Right cardiac atrium (tissue), 5 donors: ENCODE results near the gene PTGES2. TPM values are rescaled to one million over a fixed set of nuclear protein-coding genes. Genes with fewer than 3 reads are reported as not detected.
A peak's percentile ranks its signal among the peaks of the same experiment; 100 is the strongest.

Experiments
- ATAC-seq, 2 donors: fragments of 200-7000 bp; cut with Tn5 transposase; one replicate each; pipeline versions ENCODE4 v1.8.0 to v1.9.1; 2020; ENCODE audit warnings: moderate library complexity in 2 of 2, mild to moderate bottlenecking in 1 of 2
- DNase-seq, 3 donors: peaks; one replicate each; pipeline ENCODE4 v3.0.0-alpha.2; 2020
- H3K27ac ChIP-seq: one replicate; pipeline ENCODE4 v1.5.1; 2013; ENCODE audit warnings: mild to moderate bottlenecking, low read length, control low read depth, moderate library complexity
- H3K27me3 ChIP-seq: one replicate; pipeline ENCODE4 v1.6.1; 2013; ENCODE audit not compliant: control insufficient read depth, insufficient read depth
- H3K4me1 ChIP-seq: one replicate; pipeline ENCODE4 v1.6.1; 2013; ENCODE audit warnings: low read length; ENCODE audit not compliant: control insufficient read depth, insufficient read depth
- H3K4me3 ChIP-seq: one replicate; pipeline ENCODE4 v1.5.1; 2013; ENCODE audit warnings: low read length, control low read depth
- H3K9me3 ChIP-seq: one replicate; pipeline ENCODE4 v1.6.1; 2013; ENCODE audit warnings: low read length; ENCODE audit not compliant: control insufficient read depth
- WGBS: extraction: QIAGEN DNeasy Blood & Tissue Kit; methylation state at CpG from one replicate; pipeline ENCODE4 v1.1.7; 2013; 5-methylcytosine and 5-hydroxymethylcytosine counted together
- intact Hi-C, 4 donors: fragments of 100-400 bp; cut with DNase I; formaldehyde crosslinking; loops; one replicate each; pipeline versions ENCODE4 v1.11.0 to v1.14.0; 2022 to 2023
- polyA plus RNA-seq: library from polyadenylated mRNA; stranded (reverse); fragments of 200-250 nt; gene quantifications from one replicate; pipeline ENCODE4 v1.2.3, GENCODE V29; 2013
- total RNA-seq, 4 donors: library from RNA; stranded (reverse); fragmentation: NEBNext Ultra II Directional; extraction: Animal tissue kit (Norgen Biotek cat#: 25700); gene quantifications; one replicate each; pipeline ENCODE4 v1.2.1, GENCODE V29; 2021
- donor health status: healthy with polysubstance abuse.
- donor health status: DM: no; HTN: yes; CAD: no.
- donor health status: DM: no; HTN: no; CAD: no.
- donor health status: DM: no; HTN: yes; CAD: no; lungs with severe emphysema.
- donor health status: DM: yes; HTN: yes; CAD: no.

The PTGES2 gene
- total and polyA plus RNA-seq, 5 donors: 122 to 162 (median 126) TPM

DNA sequence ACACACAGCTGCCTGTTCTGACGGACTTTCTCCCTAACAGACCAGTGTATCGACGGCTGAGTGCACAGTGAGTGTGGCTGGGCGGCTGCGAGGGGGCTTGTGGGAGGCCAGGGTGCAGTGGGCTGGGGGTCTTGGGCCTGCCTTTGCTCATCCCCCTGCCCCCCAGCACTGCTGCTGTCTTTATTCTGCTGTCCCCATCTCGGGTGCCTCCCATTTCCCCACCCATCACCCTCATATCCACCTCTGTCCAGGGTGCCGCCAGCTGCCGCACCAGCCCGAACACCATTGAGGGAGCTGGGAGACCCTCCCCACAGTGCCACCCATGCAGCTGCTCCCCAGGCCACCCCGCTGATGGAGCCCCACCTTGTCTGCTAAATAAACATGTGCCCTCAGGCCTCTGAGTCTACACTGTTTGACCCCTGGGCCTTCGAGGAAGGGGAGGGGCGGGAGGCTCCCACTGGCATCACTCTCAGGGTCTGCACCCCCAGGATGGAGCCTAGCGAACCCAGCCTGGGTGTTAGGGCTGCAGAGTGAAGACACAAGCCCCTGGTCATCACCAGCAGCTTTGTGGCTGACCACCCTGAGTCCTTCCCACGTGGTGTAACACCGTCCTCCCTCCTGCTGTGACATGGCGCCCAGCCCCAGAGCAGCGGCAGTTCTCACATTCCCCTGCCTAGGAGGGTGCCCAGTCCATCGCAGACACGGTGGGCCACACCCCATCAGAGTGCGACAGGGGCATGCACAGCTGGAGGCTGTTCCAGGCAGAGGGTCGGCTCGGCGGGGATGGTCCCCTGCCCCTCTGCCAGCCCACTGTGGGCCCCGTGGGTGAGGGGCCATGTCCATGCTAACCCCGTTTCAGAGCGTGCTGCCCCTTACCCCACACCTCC is 25.8 kb upstream of the PTGES2 start:
- WGBS: 85% methylated on average over 26 of the region's 26 CpGs
- DNase-seq (no peak), ATAC-seq (no peak)
- Histone ChIP-seq H3K27me3 (no peaks in the 10 kb centered on the region), H3K4me1 (no peaks in the 10 kb centered on the region), H3K9me3 (no peaks in the 10 kb centered on the region), H3K4me3 (no peak overlapping the region), H3K27ac (no peak overlapping the region)
- intact Hi-C loops: no loop called here

- DNase-seq (peak in 1 of 3 donors; percentile 12), ATAC-seq (no peak)
- H3K4me1 ChIP-seq: no peaks in the 10 kb centered on the region
- H3K9me3 ChIP-seq: no peaks in the 10 kb centered on the region
- intact Hi-C loops: no loop called here
- 92% methylated on average over 13 of the region's 13 CpGs for WGBS
- no peaks in the 10 kb centered on the region for H3K27me3 ChIP-seq
- H3K4me3 ChIP-seq: no peak overlapping the region
- no peak overlapping the region for H3K27ac ChIP-seq
Observed at GRCh38 chr9:128152133-128153059, 24.9 kb upstream of the PTGES2 start.

DNA sequence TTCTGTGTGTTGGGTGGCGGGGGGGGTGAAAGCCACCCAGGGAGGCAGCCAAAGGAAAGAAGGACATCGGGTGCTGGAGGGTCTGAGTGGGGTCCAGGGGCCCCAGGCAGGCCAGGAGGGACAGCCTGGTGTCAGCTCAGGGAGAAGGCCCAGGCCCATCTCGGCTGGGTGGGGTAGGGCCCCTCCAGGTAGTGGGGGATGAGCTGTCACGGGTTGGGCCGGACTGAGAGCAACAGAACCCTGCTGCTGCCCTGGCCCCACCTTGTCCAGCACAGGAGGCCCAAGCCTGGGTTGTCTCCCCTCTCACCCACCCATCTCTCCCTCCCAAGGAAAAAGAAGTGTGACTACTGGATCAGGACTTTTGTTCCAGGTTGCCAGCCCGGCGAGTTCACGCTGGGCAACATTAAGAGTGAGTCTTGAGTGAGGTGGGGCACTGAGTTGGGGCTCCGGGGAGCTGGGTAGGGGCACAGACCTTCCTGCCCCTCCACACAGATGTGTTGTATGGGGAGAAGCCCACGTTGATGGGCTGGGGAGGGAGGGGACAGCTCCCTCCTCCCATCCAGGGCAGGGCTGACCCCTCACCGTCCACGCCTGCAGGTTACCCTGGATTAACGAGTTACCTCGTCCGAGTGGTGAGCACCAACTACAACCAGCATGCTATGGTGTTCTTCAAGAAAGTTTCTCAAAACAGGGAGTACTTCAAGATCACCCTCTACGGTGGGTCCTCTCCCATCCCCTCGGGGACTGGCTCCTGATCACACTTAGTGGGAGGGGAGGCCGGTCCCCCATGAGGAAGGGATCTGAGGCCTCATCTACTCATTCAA is 24.0 kb upstream of the PTGES2 start:
- Histone ChIP-seq H3K4me1 (no peaks in the 10 kb centered on the region), H3K27ac (no peak overlapping the region), H3K4me3 (no peak overlapping the region), H3K27me3 (no peaks in the 10 kb centered on the region), H3K9me3 (no peaks in the 10 kb centered on the region)
- peak in 1 of 3 donors; percentile 23 for DNase-seq
- 88% methylated on average over 18 of the region's 18 CpGs for WGBS
- intact Hi-C loops: no loop called here
- ATAC-seq: no peak

GRCh38 chr9:128150594-128151308 is 23.2 kb upstream of the PTGES2 start:
- H3K4me1 ChIP-seq: no peaks in the 10 kb centered on the region
- intact Hi-C loops: no loop called here
- ATAC-seq (peak in 1 of 2 donors; percentile 17), DNase-seq (peak in 1 of 3 donors; percentile 19)
- H3K4me3 ChIP-seq: no peak overlapping the region
- 70% methylated on average over 19 of the region's 19 CpGs for WGBS
- no peaks in the 10 kb centered on the region for H3K27me3 ChIP-seq
- no peaks in the 10 kb centered on the region for H3K9me3 ChIP-seq
- no peak overlapping the region for H3K27ac ChIP-seq

- H3K27ac ChIP-seq: no peak overlapping the region
- H3K4me1 ChIP-seq: no peaks in the 10 kb centered on the region
- ATAC-seq: no peak
- H3K27me3 ChIP-seq: no peaks in the 10 kb centered on the region
- 58% methylated on average over 11 of the region's 11 CpGs for WGBS
- H3K4me3 ChIP-seq: no peak overlapping the region
- intact Hi-C loops: no loop called here
- H3K9me3 ChIP-seq: no peaks in the 10 kb centered on the region
- DNase-seq: peak in 1 of 3 donors; percentile 21
Observed at GRCh38 chr9:128149951-128150593, 22.5 kb upstream of the PTGES2 start.

DNA sequence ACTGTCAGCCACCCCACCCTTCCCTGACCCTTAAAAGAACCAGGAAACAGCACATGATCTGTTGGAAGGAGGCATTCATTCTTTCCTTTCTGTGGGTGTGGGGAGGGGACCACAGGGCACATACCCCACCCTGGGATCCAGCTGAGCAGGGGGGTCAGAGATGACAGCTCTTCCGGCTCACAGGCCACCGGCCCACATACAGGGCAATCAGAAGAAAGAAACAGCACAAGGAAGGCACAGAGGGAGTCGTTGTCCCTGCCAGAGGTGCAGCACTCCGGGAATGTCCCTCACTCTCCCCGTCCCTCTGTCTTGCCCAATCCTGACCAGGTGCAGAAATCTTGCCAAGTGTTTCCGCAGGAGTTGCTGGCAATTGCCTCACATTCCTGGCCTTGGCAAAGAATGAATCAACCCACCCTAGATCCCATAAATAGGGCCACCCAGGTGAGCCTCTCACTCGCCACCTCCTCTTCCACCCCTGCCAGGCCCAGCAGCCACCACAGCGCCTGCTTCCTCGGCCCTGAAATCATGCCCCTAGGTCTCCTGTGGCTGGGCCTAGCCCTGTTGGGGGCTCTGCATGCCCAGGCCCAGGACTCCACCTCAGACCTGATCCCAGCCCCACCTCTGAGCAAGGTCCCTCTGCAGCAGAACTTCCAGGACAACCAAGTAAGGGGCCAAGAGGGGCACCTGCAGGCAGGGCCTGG is 21.6 kb upstream of the PTGES2 start, which contains the start of gene LCN2:
TSS of gene LCN2 (plus strand) at position 453 of the 701 bp plus-strand sequence. CDS start at position 526, 73 bp downstream.
- Histone ChIP-seq H3K27ac (no peak within 1 kb of the TSS), H3K4me1 (no peaks in the 10 kb centered on the region), H3K4me3 (no peak within 1 kb of the TSS), H3K9me3 (no peaks in the 10 kb centered on the region), H3K27me3 (no peaks in the 10 kb centered on the region)
- ATAC-seq (peak in 1 of 2 donors; percentile 39), DNase-seq (peak in 1 of 3 donors; percentile 28)
- intact Hi-C loops: no loop called here
- WGBS: 71% methylated on average over 9 of the region's 9 CpGs

- peak in 1 of 3 donors; percentile 19 for DNase-seq
- H3K4me3 ChIP-seq: no peak overlapping the region
- no peaks in the 10 kb centered on the region for H3K9me3 ChIP-seq
- 83% methylated on average over 5 of the region's 5 CpGs for WGBS
- no peaks in the 10 kb centered on the region for H3K27me3 ChIP-seq
- intact Hi-C loops: no loop called here
- no peak overlapping the region for H3K27ac ChIP-seq
- H3K4me1 ChIP-seq: no peaks in the 10 kb centered on the region
- ATAC-seq: no peak
Observed at GRCh38 chr9:128148509-128149000, 21.0 kb upstream of the PTGES2 start.

DNA sequence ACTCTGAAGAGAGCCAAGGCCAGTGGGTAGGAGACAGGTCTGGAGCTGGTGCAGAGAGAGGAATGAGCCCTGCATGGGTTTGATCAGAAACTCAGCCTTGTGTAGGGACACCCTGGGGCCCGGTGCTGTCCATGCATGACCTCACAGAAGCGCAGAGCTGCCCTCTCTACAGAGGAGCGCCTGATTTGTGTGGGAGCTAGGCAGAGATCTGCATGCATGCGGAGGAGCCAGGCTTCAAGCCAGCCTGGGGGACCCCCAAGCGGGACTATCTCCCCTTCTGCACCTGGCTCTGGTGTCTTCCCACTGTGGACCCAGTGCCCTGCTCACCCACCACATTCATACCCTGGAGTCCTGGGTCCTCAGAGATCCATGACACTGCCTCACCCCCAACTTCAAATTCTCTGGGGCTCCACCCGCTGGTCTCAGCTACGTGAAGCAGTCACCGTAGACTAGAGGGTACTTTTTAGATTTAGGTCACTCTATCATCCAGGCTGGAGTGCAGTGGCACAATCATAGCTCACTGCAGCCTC is 19.1 kb upstream of the PTGES2 start:
- intact Hi-C loops: no loop called here
- H3K27ac ChIP-seq: no peak overlapping the region
- H3K4me3 ChIP-seq: no peak overlapping the region
- ATAC-seq (no peak), DNase-seq (peak in 2 of 3 donors; percentile 6 to 10)
- 92% methylated on average over 8 of the region's 8 CpGs for WGBS
- H3K4me1 ChIP-seq: no peaks in the 10 kb centered on the region
- no peaks in the 10 kb centered on the region for H3K9me3 ChIP-seq
- H3K27me3 ChIP-seq: no peaks in the 10 kb centered on the region

DNA sequence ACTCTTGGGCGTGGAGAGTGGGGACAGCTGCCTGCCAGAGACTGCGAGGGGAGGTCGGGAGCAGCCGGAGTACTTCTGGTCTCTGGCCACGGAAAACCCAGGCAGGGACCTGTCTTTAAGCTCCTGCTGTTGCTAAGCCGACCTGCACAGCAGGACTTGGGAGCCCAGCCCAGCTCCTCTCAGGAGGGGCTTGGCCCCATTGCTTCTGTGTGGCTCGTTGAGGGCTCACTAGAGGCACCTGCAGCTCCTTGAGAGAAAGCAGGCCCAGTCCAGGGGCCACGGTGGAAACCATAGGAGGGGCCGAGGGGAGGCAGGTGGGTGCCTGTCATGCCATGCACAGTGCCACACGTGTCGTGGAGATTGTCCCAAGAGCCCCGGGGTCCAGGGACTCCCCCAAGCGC is 18.4 kb upstream of the PTGES2 start:
- DNase-seq: peak in 1 of 3 donors; percentile 9
- 80% methylated on average over 13 of the region's 13 CpGs for WGBS
- ATAC-seq: no peak
- no peaks in the 10 kb centered on the region for H3K9me3 ChIP-seq
- intact Hi-C loops: no loop called here
- no peaks in the 10 kb centered on the region for H3K27me3 ChIP-seq
- no peaks in the 10 kb centered on the region for H3K4me1 ChIP-seq
- H3K4me3 ChIP-seq: no peak overlapping the region
- no peak overlapping the region for H3K27ac ChIP-seq
